Activated naive CD4-positive, alpha-beta T cell treated with anti-CD3 and anti-CD28 coated beads, Interleukin-2, amount 50 U/mL, for 72 hours (primary cell): ENCODE data around the gene NMNAT1. TPM values are rescaled to one million over a fixed set of nuclear protein-coding genes. Genes with fewer than 3 reads are reported as not detected.
"Not testable (repeated sequence)": the region's sequence is repeated elsewhere in the genome, so short reads cannot be mapped to it uniquely, and the experiment has no call there.

ENCODE experiments used
- ATAC-seq, 2 donors: fragments of 150-1000 bp; cut with Tn5 transposase; 2 replicates each; pipeline ENCODE4 v1.10.0; 2021; ENCODE audit warnings: mild to moderate bottlenecking in 2 of 2, moderate library complexity in 2 of 2
- DNase-seq, 2 donors: peaks; one replicate each; pipeline ENCODE4 v3.0.0; 2021 to 2022; ENCODE audit warnings: low spot score in 2 of 2
- H3K27ac Mint-ChIP-seq, 2 donors: one replicate each; pipeline ENCODE4 v1.8.0; 2022; ENCODE audit warnings: mild to moderate bottlenecking in 2 of 2, mixed read lengths in 2 of 2
- H3K36me3 Mint-ChIP-seq, 2 donors: one replicate each; pipeline ENCODE4 v1.8.0; 2022; ENCODE audit warnings: mixed read lengths in 2 of 2
- H3K9me3 Mint-ChIP-seq, 2 donors: one replicate each; pipeline ENCODE4 v1.8.0; 2022; ENCODE audit warnings: mixed read lengths in 2 of 2
- total RNA-seq, 2 donors: library from RNA; stranded (reverse); gene quantifications; one replicate each; pipeline ENCODE4 v1.2.3, GENCODE V29; 2022

NMNAT1 gene
- total RNA-seq, 2 donors from 2014 or later = 6.0 to 13.1 TPM

GRCh38 chr1:9912264-9912936 is 30.9 kb upstream of the NMNAT1 start:
- no peak for DNase-seq
- H3K27ac Mint-ChIP-seq = no peak overlapping the region
- peaks cover 6 to 12% of the 10 kb centered on the region in 2 donors for H3K36me3 Mint-ChIP-seq

GRCh38 chr1:9914610-9914937 is 28.7 kb upstream of the NMNAT1 start:
- H3K9me3 Mint-ChIP-seq = no peaks in the 10 kb centered on the region
- DNase-seq (no peak), ATAC-seq (no peak)
- H3K36me3 Mint-ChIP-seq = peaks cover 1% of the 10 kb centered on the region in 2 donors
- peak overlapping the region in 1 of 2 donors; percentile 13 for H3K27ac Mint-ChIP-seq

More at GRCh38 chr1:9912264-9912936, 30.9 kb upstream of the NMNAT1 start:
- H3K9me3 Mint-ChIP-seq = no peaks in the 10 kb centered on the region
- ATAC-seq = no peak

GRCh38 chr1:9916452-9916851 is 26.8 kb upstream of the NMNAT1 start:
- no peak overlapping the region for H3K27ac Mint-ChIP-seq

GRCh38 chr1:9917495-9917894 is 25.8 kb upstream of the NMNAT1 start:
- ATAC-seq, H3K27ac Mint-ChIP-seq, DNase-seq, H3K36me3 Mint-ChIP-seq, H3K9me3 Mint-ChIP-seq: not testable (repeated sequence)

More at GRCh38 chr1:9916452-9916851, 26.8 kb upstream of the NMNAT1 start:
- no peak for DNase-seq
- no peak for ATAC-seq
- H3K9me3 Mint-ChIP-seq = no peaks in the 10 kb centered on the region
- no peaks in the 10 kb centered on the region for H3K36me3 Mint-ChIP-seq

GRCh38 chr1:9917901-9918300 is 25.4 kb upstream of the NMNAT1 start:
- no peak for DNase-seq
- Mint-ChIP-seq H3K36me3 (no peaks in the 10 kb centered on the region), H3K9me3 (no peaks in the 10 kb centered on the region), H3K27ac (peak overlapping the region in 1 of 2 donors; percentile 2)
- ATAC-seq = peak; percentile 57 to 84

GRCh38 chr1:9920606-9921005 is 22.7 kb upstream of the NMNAT1 start:
- DNase-seq (no peak), ATAC-seq (no peak)
- H3K27ac Mint-ChIP-seq = no peak overlapping the region
- H3K9me3 Mint-ChIP-seq = no peaks in the 10 kb centered on the region
- H3K36me3 Mint-ChIP-seq = no peaks in the 10 kb centered on the region

GRCh38 chr1:9922342-9922741 is 20.9 kb upstream of the NMNAT1 start:
- Mint-ChIP-seq H3K27ac (no peak overlapping the region), H3K36me3 (no peaks in the 10 kb centered on the region), H3K9me3 (no peaks in the 10 kb centered on the region)
- DNase-seq = no peak
- ATAC-seq = no peak

GRCh38 chr1:9927259-9927658 is 16.0 kb upstream of the NMNAT1 start:
- Mint-ChIP-seq H3K27ac (no peak overlapping the region), H3K9me3 (no peaks in the 10 kb centered on the region), H3K36me3 (no peaks in the 10 kb centered on the region)
- no peak for DNase-seq
- no peak for ATAC-seq

- Mint-ChIP-seq H3K9me3 (no peaks in the 10 kb centered on the region), H3K27ac (no peak overlapping the region), H3K36me3 (no peaks in the 10 kb centered on the region)
- DNase-seq (no peak), ATAC-seq (no peak)
These were observed 13.6 kb upstream of the NMNAT1 start for GRCh38 chr1:9929431-9930385.

- Mint-ChIP-seq H3K36me3 (peaks cover 13 to 14% of the 10 kb centered on the region in 2 donors), H3K9me3 (no peaks in the 10 kb centered on the region), H3K27ac (peak overlapping the region; percentile 77 to 96)
- ATAC-seq (peak; percentile 30 to 48), DNase-seq (peak in 1 of 2 donors; percentile 6)
These were observed 806 bp upstream of the NMNAT1 start for GRCh38 chr1:9942399-9942938.

- no peak for ATAC-seq
- H3K27ac Mint-ChIP-seq = no peak overlapping the region
- DNase-seq = no peak
- H3K9me3 Mint-ChIP-seq = no peaks in the 10 kb centered on the region
- H3K36me3 Mint-ChIP-seq = peaks cover 13 to 14% of the 10 kb centered on the region in 2 donors
These were observed 3.0 kb downstream of the NMNAT1 start for GRCh38 chr1:9946315-9946714.

GRCh38 chr1:9957726-9958125 is 14.5 kb downstream of the NMNAT1 start:
- no peaks in the 10 kb centered on the region for H3K36me3 Mint-ChIP-seq
- H3K9me3 Mint-ChIP-seq = no peaks in the 10 kb centered on the region

GRCh38 chr1:9960011-9960410 is 16.7 kb downstream of the NMNAT1 start:
- H3K36me3 Mint-ChIP-seq = no peaks in the 10 kb centered on the region
- ATAC-seq = no peak
- no peaks in the 10 kb centered on the region for H3K9me3 Mint-ChIP-seq
- no peak overlapping the region for H3K27ac Mint-ChIP-seq
- no peak for DNase-seq

More at GRCh38 chr1:9957726-9958125, 14.5 kb downstream of the NMNAT1 start:
- no peak for ATAC-seq
- H3K27ac Mint-ChIP-seq = no peak overlapping the region
- DNase-seq = no peak

- DNase-seq = no peak
- Mint-ChIP-seq H3K36me3 (no peaks in the 10 kb centered on the region), H3K27ac (peak overlapping the region in 1 of 2 donors; percentile 79), H3K9me3 (no peaks in the 10 kb centered on the region)
- no peak for ATAC-seq
These were observed 17.7 kb downstream of the NMNAT1 start for GRCh38 chr1:9960706-9961562.

- Mint-ChIP-seq H3K36me3 (no peaks in the 10 kb centered on the region), H3K9me3 (no peaks in the 10 kb centered on the region), H3K27ac (no peak overlapping the region)
- DNase-seq = no peak
- no peak for ATAC-seq
These were observed 41.0 kb downstream of the NMNAT1 start for GRCh38 chr1:9984253-9984652.

- Mint-ChIP-seq H3K27ac (no peak overlapping the region), H3K9me3 (no peaks in the 10 kb centered on the region), H3K36me3 (no peaks in the 10 kb centered on the region)
- no peak for ATAC-seq
- no peak for DNase-seq
These were observed 41.7 kb downstream of the NMNAT1 start for GRCh38 chr1:9985001-9985400.
